Left ventricle myocardium superior (tissue), 1 donor: ENCODE measurements around the gene CARD9. TPM values are rescaled to one million over a fixed set of nuclear protein-coding genes. Genes with fewer than 3 reads are reported as not detected.

Experiments used
- ATAC-seq: fragments of 200-7000 bp; cut with Tn5 transposase; one replicate; pipeline ENCODE4 v1.9.1; 2020; ENCODE audit warnings: mild to moderate bottlenecking, moderate library complexity
- DNase-seq: peaks from one replicate; pipeline ENCODE4 v3.0.0-alpha.2; 2020
- intact Hi-C: fragments of 100-400 bp; cut with micrococcal nuclease; formaldehyde crosslinking; loops from one replicate; pipeline ENCODE4 v1.11.0; 2022
- total RNA-seq: library from RNA; stranded (reverse); fragmentation: NEBNext Ultra II Directional; extraction: Animal tissue kit (Norgen Biotek cat#: 25700); gene quantifications from one replicate; pipeline ENCODE4 v1.2.1, GENCODE V29; 2021
- donor health status: DM: no; HTN: yes; CAD: no; lungs with severe emphysema.

The CARD9 gene
- total RNA-seq, 1 donor from 2014 or later: 0.79 TPM

DNA sequence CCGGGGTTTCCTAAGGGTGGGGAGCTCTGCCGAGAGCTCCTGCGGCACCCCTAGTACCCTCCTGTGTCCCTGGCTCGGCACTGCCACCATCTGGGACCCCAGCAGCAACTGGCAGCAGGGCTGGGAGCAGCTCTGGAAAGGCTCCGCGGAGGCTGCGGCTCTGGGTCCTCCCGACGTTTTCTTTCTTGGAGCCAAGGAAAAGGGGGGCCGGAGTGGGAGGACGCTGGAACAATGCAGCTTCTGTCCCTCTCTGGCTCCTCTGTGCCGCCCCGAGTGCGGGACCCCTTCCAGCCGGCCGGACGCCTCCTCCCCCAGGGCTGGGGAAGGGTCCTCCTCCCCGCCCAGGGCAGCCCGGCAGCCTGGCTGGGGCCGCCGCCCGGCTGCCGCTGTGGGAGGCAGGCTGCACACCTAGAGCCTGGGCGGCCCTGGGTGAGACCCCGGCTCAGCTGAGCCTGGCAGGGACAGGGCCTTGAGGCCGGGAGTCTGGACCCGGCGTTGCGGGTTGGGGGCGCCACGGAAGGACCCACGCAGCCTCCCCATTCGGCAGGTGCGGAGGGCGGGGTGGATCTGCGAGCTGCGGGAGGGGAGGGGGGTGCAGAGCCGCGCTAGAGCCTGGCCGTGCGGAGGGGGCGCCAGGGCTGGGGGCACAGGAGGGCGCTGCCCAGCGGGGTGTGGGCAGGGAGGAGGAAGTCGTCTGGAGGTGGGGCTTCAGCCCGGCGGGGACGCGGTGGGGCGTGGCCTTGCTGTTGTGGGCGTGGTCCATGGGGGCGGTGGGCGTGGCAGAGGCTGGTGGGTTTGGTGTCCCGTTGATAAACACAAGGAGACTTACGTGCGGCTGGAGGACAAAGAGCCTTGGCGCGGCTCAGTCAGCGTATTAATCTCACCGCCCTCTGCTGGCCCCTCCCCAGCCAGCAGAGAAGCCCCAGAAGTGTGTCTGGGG, 31.0 kb downstream of the CARD9 start:
- peak; percentile 75 for ATAC-seq
- intact Hi-C loops: no loop called here
- DNase-seq: peak; percentile 93

DNA sequence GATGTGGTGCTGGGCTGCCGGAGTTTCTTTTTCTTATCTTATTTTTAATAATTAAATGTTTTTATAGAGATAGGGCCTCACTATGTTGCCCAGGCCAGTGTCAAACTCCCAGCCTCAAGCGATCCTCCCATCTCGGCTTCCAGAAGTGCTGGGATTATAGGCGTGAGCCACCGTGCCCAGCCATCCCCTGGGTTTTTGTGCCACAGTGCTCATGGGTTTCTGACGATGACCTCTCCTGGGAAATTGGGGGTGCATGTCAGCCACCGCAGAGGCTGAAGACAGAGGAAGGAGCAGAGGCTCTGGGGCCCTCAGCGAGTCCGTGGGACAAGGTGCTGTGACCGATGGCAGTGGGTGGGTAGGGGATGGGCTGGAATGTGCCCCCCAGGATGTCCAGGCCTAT, 31.7 kb downstream of the CARD9 start:
- intact Hi-C loops: no loop called here
- no peak for DNase-seq
- ATAC-seq: no peak

DNA sequence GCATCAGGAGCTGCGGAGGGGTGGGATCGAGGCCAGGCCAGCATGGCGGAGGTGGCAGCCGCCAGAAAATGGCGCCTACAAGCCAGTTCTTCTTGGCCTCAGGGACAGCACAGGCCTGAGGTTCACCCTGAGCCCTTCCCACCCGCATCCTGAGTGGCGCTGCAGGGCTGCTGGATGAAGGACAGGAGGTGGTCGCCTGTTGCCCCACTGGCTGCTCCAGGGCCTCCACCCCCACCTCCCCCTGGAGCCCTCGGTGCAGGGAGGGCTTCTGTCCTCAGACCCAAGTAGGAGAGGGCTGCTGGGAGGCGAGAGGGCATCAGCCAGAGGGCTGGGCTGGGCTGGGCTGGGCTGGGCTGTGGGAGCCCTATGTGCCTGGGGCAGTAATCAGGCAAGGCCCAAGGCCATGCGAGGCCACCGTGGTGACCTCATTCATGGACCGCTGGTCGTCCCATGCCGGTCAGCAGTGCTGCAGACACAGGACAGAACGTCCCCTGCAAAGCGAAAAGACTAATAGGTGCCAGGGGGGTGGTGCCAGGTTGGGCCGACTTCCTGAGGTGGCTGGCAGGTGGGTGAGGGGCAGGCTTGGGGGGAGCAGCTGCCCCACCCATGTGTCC, 32.3 kb downstream of the CARD9 start:
- peak; percentile 84 for DNase-seq
- intact Hi-C loops: no loop called here
- ATAC-seq: peak; percentile 46

DNA sequence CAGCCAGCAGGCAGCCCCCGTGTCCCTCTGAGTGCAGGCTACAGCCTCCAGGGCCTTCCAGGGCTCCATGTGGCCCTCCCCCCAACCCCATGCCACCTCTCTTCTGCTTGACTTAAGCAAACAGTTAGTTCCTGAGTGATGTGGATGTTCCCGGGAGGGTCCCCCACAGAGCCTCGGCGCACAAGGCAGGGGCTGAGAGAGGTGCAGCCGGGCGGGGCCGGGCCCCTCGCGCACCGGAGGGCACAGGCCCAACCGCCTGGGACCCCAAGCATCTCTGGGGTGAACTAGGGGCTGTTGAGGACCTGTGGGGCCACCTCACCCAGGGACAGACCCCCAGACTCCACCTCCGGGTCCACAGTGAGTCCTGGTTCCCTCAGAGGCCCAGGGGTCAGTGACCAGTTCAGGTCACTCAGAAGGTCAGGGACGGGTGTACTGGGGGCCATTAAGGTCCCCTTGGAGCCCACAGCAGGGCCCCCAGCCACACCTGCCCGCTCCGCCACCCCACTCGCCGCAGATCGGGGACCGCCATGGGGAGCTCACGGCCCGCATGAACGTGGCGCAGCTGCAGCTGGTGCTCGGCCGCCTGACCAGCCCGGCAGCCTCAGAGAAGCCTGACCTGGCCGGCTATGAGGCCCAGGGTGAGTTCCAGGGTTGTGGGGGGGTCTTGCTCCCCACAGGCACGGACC, 33.0 kb downstream of the CARD9 start:
- ATAC-seq: no peak
- intact Hi-C loops: no loop called here
- DNase-seq: no peak

DNA sequence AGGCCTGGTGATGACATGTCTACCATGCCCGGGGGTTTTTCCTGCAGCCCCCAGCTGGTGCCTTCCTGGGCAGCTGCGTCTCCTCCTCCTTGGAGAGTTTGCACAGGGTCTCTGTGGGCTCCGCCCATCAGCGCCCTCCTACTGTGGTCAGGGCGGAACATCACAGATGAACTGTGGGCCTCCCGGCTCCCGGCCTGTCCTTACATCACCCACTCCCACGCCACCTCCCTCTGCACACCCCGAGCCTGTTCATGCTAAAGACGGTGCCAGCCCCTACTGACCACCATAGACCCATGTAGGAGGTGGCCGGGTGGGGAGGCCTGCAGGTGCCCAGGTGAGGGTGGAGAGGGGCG, 33.5 kb downstream of the CARD9 start:
- no peak for ATAC-seq
- intact Hi-C loops: no loop called here
- no peak for DNase-seq

DNA sequence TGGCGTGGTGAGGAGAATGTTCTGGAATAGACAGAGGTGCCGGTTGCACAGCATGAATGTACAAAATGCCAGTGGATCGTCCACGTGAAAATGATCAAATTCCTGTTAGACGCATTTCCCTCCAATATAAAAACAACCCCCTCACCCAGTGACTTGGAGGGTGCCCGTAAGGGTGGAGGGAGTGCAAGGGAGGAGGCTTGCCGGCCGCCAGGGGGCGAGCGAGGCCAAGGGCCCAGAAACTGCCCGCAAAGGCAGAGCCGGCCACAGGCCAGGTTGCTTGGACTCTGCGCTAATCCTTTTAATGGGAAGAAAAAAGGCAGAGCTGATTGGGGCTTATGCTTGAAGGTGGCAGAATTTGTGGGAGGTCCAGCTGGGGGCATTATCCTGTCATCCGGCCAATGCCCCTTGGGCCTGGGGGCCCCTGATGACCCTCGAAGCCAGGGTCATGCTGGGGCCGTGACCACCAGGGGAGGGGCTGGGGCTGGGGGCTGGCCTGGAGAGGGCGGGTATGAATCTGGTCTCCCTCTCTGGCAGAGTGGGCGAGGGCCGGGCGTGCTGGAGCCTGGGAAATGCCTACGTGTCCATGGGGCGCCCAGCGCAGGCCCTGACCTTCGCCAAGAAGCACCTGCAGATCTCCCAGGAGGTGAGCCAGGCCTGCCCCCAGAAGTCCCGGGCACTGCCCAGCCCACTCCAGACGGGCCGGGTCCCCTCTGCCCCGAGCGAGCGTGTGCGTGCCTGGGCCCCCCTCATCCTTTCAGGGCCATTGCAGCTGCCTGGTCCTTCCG, 34.1 kb downstream of the CARD9 start:
- peak; percentile 89 for DNase-seq
- intact Hi-C loops: no loop called here
- ATAC-seq: peak; percentile 16

DNA sequence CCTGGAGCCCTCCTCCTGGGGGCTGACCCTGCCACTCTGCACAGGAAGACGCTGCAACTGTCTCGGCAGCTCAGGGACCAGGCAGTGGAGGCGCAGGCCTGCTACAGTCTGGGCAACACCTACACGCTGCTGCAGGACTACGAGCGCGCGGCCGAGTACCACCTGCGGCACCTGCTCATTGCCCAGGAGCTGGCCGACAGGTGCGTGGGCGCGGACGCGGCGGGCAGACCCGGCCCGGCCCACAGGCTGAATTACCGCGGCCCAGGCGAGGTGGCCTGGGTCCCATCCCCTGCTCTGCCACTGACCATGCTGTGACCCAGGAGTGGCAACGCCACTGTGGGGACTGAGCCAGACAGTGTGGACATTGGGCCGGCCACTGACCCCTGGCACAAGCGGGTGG, 35.0 kb downstream of the CARD9 start:
- intact Hi-C loops: no loop called here
- DNase-seq (peak; percentile 32), ATAC-seq (no peak)

DNA sequence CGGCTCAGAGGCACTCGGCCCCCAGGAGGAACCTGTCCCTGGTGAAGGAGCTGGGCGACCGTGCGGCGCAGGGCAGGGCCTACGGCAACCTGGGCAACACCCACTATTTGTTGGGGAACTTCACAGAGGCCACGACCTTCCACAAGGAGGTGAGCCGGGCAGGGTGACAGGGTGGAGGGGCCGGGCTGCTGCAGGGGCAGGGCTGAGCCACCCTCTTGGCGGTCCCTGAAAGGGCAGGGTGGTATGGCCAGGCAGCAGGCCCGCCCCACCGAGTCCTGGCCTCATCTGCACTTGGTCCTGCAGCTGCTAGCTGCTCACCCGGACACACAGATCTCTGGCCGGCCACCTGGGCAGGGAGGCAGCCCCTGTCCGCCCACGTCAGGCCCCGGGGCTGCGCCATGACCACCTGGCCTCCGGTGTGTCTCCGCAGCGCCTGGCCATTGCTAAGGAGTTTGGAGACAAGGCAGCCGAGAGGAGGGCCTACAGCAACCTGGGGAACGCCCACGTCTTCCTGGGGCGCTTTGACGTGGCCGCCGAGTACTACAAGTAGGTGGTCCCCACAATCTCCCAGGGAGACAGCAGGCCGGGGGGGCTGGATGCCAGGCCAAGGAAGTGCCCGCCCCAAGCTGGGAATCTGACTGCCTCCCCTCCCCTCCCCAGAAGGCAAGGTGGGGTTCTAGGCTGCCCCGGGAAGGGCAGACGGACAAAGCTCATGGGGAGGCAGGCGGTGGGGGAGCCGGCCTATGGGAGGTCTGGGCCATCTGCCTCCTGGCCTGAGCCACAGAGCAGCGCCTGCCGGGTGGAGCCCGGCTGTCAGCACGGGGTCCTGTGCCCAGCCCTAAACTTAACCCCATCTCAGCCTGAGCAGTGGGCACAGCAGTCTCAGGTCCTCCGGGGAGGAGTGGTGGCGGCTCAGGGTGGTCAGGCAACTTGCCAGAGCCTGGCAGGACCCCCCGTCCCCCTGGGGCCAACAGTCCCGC, 35.8 kb downstream of the CARD9 start:
- peak; percentile 26 for DNase-seq
- no peak for ATAC-seq
- intact Hi-C loops: no loop called here

DNA sequence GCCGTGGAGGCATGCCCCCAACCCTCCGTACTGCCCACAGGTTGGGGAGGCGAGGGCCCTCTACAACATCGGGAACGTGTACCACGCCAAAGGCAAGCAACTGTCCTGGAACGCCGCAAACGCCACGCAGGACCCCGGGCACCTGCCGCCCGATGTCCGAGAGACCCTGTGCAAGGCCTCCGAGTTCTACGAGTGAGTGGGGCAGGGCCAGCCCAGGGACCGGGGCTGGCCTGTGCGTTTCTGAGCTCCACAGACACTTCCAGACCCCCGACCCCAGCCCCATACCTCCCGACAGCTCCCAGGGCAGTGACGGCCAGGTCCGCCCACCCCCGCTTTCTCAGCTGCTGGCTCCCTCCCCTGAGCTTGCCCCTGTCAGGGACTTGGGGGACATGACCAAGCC, 36.6 kb downstream of the CARD9 start:
- DNase-seq: no peak
- no peak for ATAC-seq

DNA sequence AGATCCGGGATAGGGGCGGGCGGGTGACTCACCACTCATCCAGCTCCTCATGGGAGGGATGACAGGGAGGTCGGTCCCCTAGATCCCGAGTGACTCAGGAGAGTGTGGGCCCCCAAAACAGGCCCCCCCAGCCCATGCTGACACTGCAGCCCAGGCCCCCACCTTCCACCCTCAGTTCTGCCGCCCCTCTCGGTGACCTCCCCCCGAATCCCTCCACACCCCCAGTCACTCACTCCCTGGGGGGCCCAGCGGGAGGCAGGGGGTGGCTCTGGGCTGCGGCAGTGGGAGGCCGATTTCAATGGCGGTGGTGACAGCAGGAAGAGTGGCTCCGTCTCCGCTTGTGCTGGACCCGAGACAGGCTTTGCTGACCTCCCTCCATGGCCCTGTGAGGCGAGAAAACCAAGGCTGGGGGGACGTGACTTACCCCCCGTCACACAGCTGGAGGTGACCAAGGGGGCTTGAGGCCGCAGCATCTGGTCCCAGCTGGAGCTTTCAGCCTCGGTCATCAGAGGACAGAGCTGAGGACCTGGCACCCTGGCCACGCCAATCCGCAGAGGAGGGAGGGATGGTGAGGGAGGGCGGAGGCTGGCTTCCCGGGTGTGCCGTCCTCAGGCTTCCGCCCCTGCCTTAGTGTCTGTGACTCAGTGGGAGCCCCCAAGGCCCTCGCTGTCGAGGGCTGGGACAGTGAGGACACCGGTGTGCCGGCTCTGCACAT, 37.2 kb downstream of the CARD9 start:
- peak; percentile 61 for DNase-seq
- intact Hi-C loops: no loop called here
- peak; percentile 6 for ATAC-seq

More for the DNA sequence above, 36.6 kb downstream of the CARD9 start:
- intact Hi-C loops: no loop called here

DNA sequence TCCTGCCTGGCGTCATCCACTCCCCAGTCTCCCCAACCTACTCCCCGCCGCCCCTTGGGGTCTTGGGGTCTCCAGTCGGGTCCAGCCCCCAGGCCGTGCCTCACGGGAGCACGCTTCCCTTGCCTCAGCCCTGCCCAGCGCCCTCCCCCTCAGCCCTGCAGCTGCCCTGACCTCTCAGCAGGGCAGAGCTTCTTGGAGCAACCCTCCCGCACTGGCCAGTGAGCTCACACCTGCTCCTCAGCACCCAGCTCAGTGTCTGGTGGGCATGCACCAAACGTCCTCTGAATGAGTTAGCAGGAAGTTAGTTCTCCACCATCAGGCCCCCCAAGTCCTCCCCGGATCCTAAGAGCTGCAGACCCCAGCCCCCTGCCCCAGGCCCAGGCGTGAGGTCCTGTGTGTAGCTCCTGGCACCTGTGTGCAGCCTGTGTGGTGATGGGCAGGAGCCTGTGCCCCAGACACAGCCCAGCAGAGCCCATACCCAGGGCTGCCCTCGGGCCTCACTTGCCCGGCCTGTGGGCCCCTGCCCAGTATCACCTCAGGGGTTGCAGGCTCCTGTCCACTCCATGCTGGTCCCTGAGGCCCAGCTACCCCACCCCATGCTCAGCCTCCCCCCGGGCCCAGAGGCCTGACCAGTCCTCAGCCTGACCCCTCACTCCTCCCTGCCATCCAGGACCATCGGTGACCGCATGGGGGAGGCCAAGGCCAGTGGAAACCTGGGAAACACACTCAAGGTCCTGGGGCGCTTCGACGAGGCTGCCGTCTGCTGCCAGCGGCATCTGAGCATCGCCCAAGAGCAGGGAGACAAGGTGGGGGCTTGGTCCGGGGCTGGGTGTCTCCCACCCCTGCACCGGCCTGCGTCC, 37.9 kb downstream of the CARD9 start:
- intact Hi-C loops: no loop called here

DNA sequence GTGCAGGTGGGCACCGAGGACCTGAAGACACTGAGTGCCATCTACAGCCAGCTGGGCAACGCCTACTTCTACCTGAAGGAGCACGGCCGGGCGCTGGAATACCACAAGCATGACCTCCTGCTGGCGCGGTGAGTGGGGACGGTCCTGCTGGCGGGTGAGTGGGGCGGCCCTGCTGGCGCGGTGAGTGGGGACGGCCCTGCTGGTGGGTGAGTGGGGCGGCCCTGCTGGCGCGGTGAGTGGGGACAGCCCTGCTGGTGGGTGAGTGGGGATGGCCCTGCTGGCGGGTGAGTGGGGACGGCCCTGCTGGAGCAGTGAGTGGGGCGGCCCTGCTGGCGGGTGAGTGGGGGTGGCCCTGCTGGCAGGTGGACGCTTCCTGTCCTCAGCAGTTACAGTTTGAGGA, 38.9 kb downstream of the CARD9 start:
- no peak for ATAC-seq
- intact Hi-C loops: no loop called here
- DNase-seq: no peak

More for the DNA sequence above, 37.9 kb downstream of the CARD9 start:
- ATAC-seq (no peak), DNase-seq (no peak)

DNA sequence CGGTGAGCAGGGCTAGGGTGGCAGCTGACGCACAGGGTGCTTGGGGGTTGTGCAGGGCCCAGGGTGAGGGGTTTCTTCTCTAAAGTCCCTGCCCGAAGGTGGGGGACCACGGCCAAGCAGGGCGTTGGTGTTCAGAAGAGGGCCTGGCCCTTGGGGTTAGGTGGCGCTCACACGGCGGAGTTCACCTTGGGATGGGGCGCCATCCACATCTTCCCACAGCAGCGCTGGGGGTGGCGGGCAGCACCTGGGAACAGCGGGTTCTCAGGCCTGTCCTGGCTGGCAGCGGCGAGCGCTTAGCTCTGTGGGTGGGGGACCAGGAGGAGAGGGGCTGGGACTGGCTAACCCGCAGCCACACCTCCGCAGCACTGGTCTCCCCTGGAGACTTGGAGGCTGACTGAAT, 40.0 kb downstream of the CARD9 start:
- no peak for ATAC-seq
- peak; percentile 19 for DNase-seq
- intact Hi-C loops: no loop called here

DNA sequence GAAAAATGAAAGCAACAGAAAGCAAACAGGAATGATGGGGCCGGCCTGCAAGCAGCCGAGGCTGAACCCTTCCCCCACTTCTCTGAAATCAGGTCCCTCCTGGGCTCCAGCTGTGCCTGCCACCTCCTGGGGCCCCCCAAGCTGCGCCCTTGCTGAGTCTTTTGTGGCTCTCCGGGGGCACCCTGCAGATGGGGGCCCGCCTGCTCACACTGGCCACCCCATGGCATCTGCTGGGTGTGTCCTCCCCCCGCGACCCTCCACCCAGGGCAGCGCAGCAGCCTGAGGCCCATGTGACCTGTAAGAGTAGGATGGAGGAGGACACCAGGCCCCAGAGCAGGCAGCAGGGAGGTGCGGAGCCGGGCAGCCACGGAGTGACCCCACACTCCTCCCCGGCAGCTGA, 40.4 kb downstream of the CARD9 start:
- intact Hi-C loops: no loop called here
- no peak for ATAC-seq
- DNase-seq: peak; percentile 15

DNA sequence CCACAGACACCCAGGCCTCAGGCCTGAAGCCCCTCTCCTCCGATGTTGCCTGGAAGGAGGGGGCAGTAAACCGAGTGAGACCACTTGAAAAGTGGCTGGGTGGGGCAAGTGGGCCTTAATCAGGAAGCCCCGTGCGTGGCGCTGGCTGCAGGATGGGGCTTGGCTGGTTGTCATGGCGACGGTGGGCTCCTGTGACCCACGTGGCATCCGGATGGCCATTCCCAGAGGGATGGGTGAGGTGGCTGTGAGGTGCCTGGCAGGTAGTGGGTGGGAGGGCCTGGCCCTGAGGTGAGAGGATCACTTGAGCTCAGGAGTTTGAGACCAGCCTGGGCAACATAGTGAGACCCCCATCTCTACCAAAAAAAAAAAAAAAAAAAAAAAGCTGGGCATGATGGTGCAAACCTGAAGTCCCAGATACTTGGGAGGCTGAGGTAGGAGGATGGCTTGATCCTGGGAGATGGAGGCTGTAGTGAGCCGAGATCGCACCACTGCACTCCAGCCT, 40.9 kb downstream of the CARD9 start:
- ATAC-seq (no peak), DNase-seq (peak; percentile 20)
- intact Hi-C loops: no loop called here
